GM12875 (cell line): Measurements from ENCODE around the gene UGT1A4.

Experiments
- H3K4me3 ChIP-seq: one replicate; pipeline ENCODE4 v1.5.1; 2011; ENCODE audit warnings: low read depth, low read length, control low read depth
- CTCF ChIP-seq: IDR thresholded peaks from 2 replicates; pipeline ENCODE4 v1.5.1; 2011; ENCODE audit warnings: low read depth, mild to moderate bottlenecking, control low read depth, inconsistent platforms, low read length, moderate library complexity, borderline replicate concordance; ENCODE audit not compliant: insufficient read depth

UGT1A4 gene

GRCh38 chr2:233803292-233803911 lies 84.9 kb downstream of the UGT1A4 start:
- TF ChIP-seq CTCF = no peak
- no peak overlapping the region for H3K4me3 ChIP-seq

- TF ChIP-seq CTCF = no peak
- no peak overlapping the region for H3K4me3 ChIP-seq
Measured at GRCh38 chr2:233803994-233804393, 85.5 kb downstream of the UGT1A4 start.

DNA sequence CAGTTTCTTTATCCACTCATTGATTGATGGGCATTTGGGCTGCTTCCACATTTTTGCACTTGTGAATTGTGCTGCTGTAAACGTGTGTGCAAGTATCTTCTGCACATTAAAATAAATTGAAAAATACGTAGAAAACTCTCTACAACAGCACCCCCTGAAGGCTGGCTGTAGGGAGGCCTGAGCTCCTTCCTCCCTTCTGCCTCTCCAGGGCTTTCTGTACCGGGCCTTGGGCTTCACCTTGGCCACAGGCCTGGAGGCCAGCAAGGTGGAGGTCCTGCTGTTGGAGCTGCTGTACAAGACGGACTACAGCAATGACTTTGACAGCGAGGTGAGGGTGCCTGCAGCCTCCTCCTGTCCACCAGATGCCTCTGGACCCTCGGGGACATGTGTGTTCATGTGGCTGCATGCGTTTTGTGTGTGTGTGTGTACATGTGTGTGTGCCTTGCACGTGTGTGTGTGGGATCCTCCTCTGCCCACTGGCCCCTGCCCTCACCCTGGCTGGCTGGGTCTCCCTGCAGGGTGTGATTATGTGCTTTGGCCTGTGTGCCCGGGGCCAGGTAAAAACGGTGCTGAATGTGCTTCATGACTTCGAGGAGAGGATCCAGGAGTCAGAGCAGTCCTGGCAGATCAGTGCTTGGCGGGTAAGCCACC lies 88.8 kb downstream of the UGT1A4 start:
- TF ChIP-seq CTCF = no peak
- H3K4me3 ChIP-seq = no peak overlapping the region

DNA sequence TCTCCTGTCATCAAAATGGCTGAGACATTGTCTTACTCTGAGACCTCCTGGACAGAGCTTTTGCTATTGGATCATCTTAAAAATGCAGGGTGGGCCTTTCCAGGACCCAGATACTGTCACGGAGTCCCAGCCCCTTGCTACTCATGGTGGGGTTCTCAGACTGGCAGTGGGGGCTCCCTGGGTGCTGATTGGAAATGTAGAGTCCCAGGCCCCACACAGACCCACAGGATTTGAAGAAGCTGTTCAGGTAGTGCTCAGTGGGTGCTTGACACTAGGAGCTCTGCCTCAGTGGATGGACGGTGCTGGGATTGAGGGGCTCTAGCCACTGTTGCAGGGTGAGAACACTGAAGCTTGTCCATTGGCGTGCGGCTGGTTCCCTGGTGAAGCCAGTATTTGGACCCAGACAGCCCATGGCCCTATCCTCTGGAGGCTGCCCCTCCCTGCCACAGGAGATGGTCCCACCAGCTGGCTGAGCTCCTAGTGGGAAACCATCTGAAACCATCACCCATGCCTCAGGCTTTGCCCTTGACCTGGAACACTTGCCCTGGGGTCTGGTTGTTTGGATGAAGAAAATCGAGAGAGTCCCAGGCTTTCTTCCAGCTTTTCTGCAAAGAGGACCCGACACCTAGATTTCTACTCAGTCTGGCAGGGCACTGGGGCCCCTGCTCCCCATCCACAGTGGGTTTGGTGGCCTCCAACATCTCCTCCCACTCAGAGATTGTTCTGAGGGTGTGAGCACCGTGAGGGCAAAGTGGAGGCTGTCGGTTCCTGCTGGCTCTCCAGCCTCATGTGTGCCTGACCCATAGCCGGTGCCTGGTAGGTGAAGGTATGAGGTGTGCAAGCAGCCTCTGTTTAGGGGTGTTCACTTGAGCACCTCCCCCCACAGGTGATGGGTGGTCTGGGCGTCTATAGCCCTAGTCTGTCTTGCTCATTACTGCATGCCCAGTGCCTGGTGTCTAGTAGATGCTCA lies 89.7 kb downstream of the UGT1A4 start:
- H3K4me3 ChIP-seq = no peak overlapping the region
- TF ChIP-seq CTCF = no peak

- no peak for TF ChIP-seq CTCF
- H3K4me3 ChIP-seq = no peak overlapping the region
Measured at GRCh38 chr2:233810385-233810784, 91.8 kb downstream of the UGT1A4 start.

- no peak for TF ChIP-seq CTCF
- H3K4me3 ChIP-seq = no peak overlapping the region
Measured at GRCh38 chr2:233811087-233811486, 92.6 kb downstream of the UGT1A4 start.
